ENCODE measurements around the gene NACC2. TPM values are rescaled to one million over a fixed set of nuclear protein-coding genes. Genes with fewer than 3 reads are reported as not detected.

The NACC2 gene
- total and polyA plus RNA-seq, 2 of the 8 experiments (the other 6 are each of a cell fraction or from before 2014, with no cell fraction given), result 8.3 to 14.0 TPM

GRCh38 chr9:136022731-136023409 lies 72.2 kb downstream of the NACC2 start:
- no peak for FAIRE-seq
- no peaks in the 10 kb centered on the region; a peak in 1 of 7 replicates for H3K27me3 ChIP-seq (replicated peaks in 1 of 4; ENCODE audit: control insufficient read depth in 3 of 4, extremely low read depth in 1 of 4, insufficient read depth in 3 of 4, low read length in 3 of 4)
- peaks cover 0 to 4% of the 10 kb centered on the region in 2 experiments; a peak in 2 of 4 replicates for H3K79me2 ChIP-seq (ENCODE audit: control insufficient read depth in 1 of 2, insufficient read depth in 2 of 2, low read length in 2 of 2)
- CTCF ChIA-PET (ENCODE audit: partially characterized antibody), result interaction anchor here (0.8 to 1.6 kb wide), 4 partner anchors 25 to 99 kb away, joined by 3 to 5 read pairs (median 3); no protein-coding TSS in a partner anchor
- no peak overlapping the region for H4K8ac ChIP-seq (ENCODE audit: extremely low read depth, insufficient read depth, low read length)
- H3K9ac ChIP-seq (replicated peaks in 1 of 4; ENCODE audit: extremely low read depth in 1 of 4, low read depth in 3 of 4, low read length in 3 of 4), result no peak overlapping the region
- no peak for TF ChIP-seq EZH2 (IDR thresholded peaks at IDR 0.05; ENCODE audit: low read depth, low read length, severe bottlenecking)
- no peak for TF ChIP-seq YY1 (IDR thresholded peaks at IDR 0.05; ENCODE audit: low read depth, low read length)
- no peak for TF ChIP-seq SP4 (IDR thresholded peaks at IDR 0.05; ENCODE audit: low read length)
- TF ChIP-seq BCL11A (IDR thresholded peaks at IDR 0.05; ENCODE audit: low read depth in 2 of 2, low read length in 2 of 2), result no peak
- no peak for TF ChIP-seq JUND (IDR thresholded peaks at IDR 0.05; ENCODE audit: low read length)
- no peak for TF ChIP-seq JUN (IDR thresholded peaks at IDR 0.05; ENCODE audit: low read depth, low read length)
- no peak for TF ChIP-seq CREB1 (IDR thresholded peaks at IDR 0.05)
- TF ChIP-seq KDM1A (IDR thresholded peaks at IDR 0.05; ENCODE audit: borderline replicate concordance, low read length), result no peak
- no peak for TF ChIP-seq RBBP5 (IDR thresholded peaks at IDR 0.05; ENCODE audit: borderline replicate concordance, low read depth, low read length)
- no peak for TF ChIP-seq CEBPB (IDR thresholded peaks at IDR 0.05; ENCODE audit: low read depth, low read length)
- TF ChIP-seq SUZ12 (IDR thresholded peaks at IDR 0.05; ENCODE audit: low read length), result no peak
- no peak for TF ChIP-seq HDAC6 (IDR thresholded peaks at IDR 0.05; ENCODE audit: low read depth, low read length)
- TF ChIP-seq PHF8 (conservative IDR thresholded peaks at IDR 0.05; ENCODE audit: low read depth, low read length), result no peak
- TF ChIP-seq CHD2 (IDR thresholded peaks at IDR 0.05; ENCODE audit: low read length), result no peak
- peak overlapping the region; percentile 15; the same call in 1 of the 2 replicates for H2BK20ac ChIP-seq (ENCODE audit: low read length)
- no peak overlapping the region for H2BK5ac ChIP-seq (ENCODE audit: low read depth, low read length)
- POLR2A ChIA-PET (ENCODE audit: partially characterized antibody), result interaction anchor here (1.3 kb wide), 2 partner anchors 35 to 89 kb away, joined by 3 read pairs; no protein-coding TSS in a partner anchor
- no peak overlapping the region for H2BK120ac ChIP-seq (replicated peaks; ENCODE audit: low read depth, low read length)
- peaks cover 4 to 22% (median 14%) of the 10 kb centered on the region in 4 experiments for H3K4me1 ChIP-seq (replicated peaks in 1 of 4; ENCODE audit: control insufficient read depth in 3 of 4, insufficient read depth in 4 of 4, low read length in 3 of 4)
- H2BK15ac ChIP-seq (ENCODE audit: low read length), result peak overlapping the region; percentile 88; the same call in 1 of the 2 replicates
- no peak overlapping the region for H3K4ac ChIP-seq (replicated peaks; ENCODE audit: insufficient read length, low read depth, low read length)
- no peak overlapping the region for H4K5ac ChIP-seq (ENCODE audit: insufficient read length, low read depth, low read length)
- H3K4me3 ChIP-seq (ENCODE audit: extremely low read depth in 1 of 4, insufficient read depth in 2 of 4, low read depth in 3 of 4, low read length in 4 of 4), result no peak overlapping the region
- peak overlapping the region; percentile 56 for H2AK5ac ChIP-seq (ENCODE audit: low read depth, low read length)
- H3K27ac ChIP-seq (ENCODE audit: low read depth, low read length), result no peak overlapping the region
- H2AFZ ChIP-seq (ENCODE audit: low read length), result no peak overlapping the region
- H3K4me2 ChIP-seq (ENCODE audit: insufficient read depth in 1 of 2, low read depth in 2 of 2, low read length in 2 of 2), result no peak overlapping the region
- H3K23ac ChIP-seq (ENCODE audit: insufficient read length), result no peak overlapping the region
- 88% methylated on average over 13 of the region's 22 CpGs; no CpG with 5 or more reads in 1 of the 2 experiments for WGBS, 2 experiments (ENCODE audit: extremely low coverage in 1 of 2, insufficient coverage in 1 of 2, insufficient read length in 1 of 2, insufficient replicate concordance in 2 of 2, low coverage in 1 of 2, low lambda C conversion rate in 2 of 2, missing lambda C conversion rate in 1 of 2)
- no peak overlapping the region for H3K14ac ChIP-seq (ENCODE audit: insufficient read length)
- peaks cover 0 to 6% of the 10 kb centered on the region in 2 experiments for H4K20me1 ChIP-seq (replicated peaks in 1 of 2; ENCODE audit: control insufficient read depth in 1 of 2, insufficient read depth in 2 of 2, low read length in 2 of 2)
- no peak overlapping the region for H4K91ac ChIP-seq (replicated peaks; ENCODE audit: insufficient read length, low read length)
- H3K79me1 ChIP-seq (ENCODE audit: low read depth, low read length), result peaks cover 14% of the 10 kb centered on the region
- H2BK12ac ChIP-seq (ENCODE audit: low read depth, low read length), result peak overlapping the region; percentile 50; the same call in 1 of the 2 replicates
- H3K36me3 ChIP-seq (ENCODE audit: control insufficient read depth in 2 of 4, insufficient read depth in 4 of 4, low read length in 3 of 4), result no peaks in the 10 kb centered on the region; a peak in 1 of 8 replicates
- H3K56ac ChIP-seq (replicated peaks; ENCODE audit: insufficient read length, low read depth, low read length), result no peak overlapping the region
- peaks cover 5% of the 10 kb centered on the region; the same call in 1 of the 2 replicates for H3K23me2 ChIP-seq (ENCODE audit: low read depth, low read length)
- no peak overlapping the region for H3K18ac ChIP-seq (ENCODE audit: extremely low read depth, low read length)
- no peaks in the 10 kb centered on the region for H3K9me3 ChIP-seq (ENCODE audit: insufficient read depth in 2 of 2, low read depth in 1 of 2, low read length in 1 of 2)
- DNase-seq (ENCODE audit: low read depth in 1 of 2, low spot score in 2 of 2), result peak in 1 of 2 experiments; percentile 43
